ENCODE data around the gene ZSWIM9. TPM values are rescaled to one million over a fixed set of nuclear protein-coding genes. Genes with fewer than 3 reads are reported as not detected.

ZSWIM9 gene
- total RNA-seq, 2 experiments from 2014 or later, result 8.4 to 9.5 TPM

GRCh38 chr19:48203222-48203793 is 32.8 kb downstream of the ZSWIM9 start:
- Mint-ChIP-seq H3K4me1 (ENCODE audit: low read depth) (peaks cover 26% of the 10 kb centered on the region), H3K27ac (no peak overlapping the region), H3K9me3 (no peaks in the 10 kb centered on the region), H3K27me3 (no peaks in the 10 kb centered on the region), H3K4me3 (no peak overlapping the region), H3K36me3 (ENCODE audit: low read depth) (peaks cover 15% of the 10 kb centered on the region)
- CTCF ChIA-PET, result interaction anchor here (0.6 to 4.0 kb wide), 16 partner anchors 9 to 131 kb away, joined by 3 to 32 read pairs (median 5); partner anchors contain the start of genes CARD8 and ZSWIM9
- intact Hi-C loops (cut with micrococcal nuclease), result loop anchor here (5.0 kb wide), 1 partner anchor 54 kb away; the partner anchor contains the start of gene CARD8
- DNase-seq, result peak; percentile 55
- no peak for ATAC-seq
- POLR2A ChIA-PET, result interaction anchor here (0.6 to 3.3 kb wide), 19 partner anchors 9 to 138 kb away, joined by 3 to 25 read pairs (median 5); partner anchors contain the start of genes CARD8, EMP3, LIG1 and ZSWIM9
- TF ChIP-seq, protein P1, sequence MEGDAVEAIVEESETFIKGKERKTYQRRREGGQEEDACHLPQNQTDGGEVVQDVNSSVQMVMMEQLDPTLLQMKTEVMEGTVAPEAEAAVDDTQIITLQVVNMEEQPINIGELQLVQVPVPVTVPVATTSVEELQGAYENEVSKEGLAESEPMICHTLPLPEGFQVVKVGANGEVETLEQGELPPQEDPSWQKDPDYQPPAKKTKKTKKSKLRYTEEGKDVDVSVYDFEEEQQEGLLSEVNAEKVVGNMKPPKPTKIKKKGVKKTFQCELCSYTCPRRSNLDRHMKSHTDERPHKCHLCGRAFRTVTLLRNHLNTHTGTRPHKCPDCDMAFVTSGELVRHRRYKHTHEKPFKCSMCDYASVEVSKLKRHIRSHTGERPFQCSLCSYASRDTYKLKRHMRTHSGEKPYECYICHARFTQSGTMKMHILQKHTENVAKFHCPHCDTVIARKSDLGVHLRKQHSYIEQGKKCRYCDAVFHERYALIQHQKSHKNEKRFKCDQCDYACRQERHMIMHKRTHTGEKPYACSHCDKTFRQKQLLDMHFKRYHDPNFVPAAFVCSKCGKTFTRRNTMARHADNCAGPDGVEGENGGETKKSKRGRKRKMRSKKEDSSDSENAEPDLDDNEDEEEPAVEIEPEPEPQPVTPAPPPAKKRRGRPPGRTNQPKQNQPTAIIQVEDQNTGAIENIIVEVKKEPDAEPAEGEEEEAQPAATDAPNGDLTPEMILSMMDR (IDR thresholded peaks at IDR 0.05), result no peak

DNA sequence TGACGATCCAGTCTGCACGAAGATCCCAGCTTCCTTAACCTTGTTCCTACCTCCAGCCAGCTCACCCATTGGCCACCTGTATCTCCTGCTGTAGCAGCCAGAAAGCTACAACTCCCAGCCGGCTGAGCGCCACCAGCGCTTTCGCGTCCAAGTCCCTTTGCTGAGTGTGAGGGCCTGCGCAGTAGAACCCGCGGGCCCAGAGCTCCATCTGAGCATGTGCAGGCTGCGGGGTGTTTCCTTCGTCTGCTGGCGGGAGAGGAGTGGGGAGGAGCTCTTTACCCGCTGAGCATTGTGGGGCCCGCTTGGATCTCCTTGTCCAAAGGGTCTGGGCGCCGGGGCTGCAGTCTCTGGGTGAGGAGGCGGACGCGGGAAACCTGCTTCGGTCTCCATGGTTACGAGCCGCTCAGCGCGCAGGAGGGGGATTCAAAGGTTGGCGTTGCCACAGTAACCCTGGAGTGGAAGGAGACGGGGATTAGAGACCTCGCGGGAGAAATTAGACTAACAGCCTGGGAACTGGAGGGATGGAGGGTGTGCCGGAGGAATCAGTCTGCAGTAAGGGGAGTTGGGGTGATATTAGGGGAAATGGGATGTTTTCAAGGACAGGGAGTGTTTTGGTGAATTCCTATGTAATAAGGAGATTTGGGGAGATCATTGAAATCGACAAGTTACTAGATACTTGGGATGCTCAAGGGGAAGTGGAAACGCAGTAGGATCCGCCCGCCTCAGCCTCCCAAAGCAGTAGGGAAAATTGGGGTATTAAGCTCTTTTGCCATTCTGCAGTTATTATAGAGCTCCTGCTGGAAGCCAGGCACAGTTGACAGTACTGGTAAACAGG is 33.5 kb downstream of the ZSWIM9 start:
- Mint-ChIP-seq H3K27ac (no peak overlapping the region), H3K9me3 (no peaks in the 10 kb centered on the region), H3K4me3 (no peak overlapping the region), H3K36me3 (ENCODE audit: low read depth) (peaks cover 17% of the 10 kb centered on the region), H3K4me1 (ENCODE audit: low read depth) (peaks cover 28% of the 10 kb centered on the region), H3K27me3 (no peaks in the 10 kb centered on the region)
- DNase-seq (peak; percentile 97), ATAC-seq (peak; percentile 99)
- ChIA-PET CTCF (interaction anchor here (0.6 to 4.0 kb wide), 16 partner anchors 10 to 130 kb away, joined by 3 to 32 read pairs (median 4); partner anchors contain the start of genes CARD8 and ZSWIM9), POLR2A (interaction anchor here (0.6 to 3.3 kb wide), 22 partner anchors 8 to 137 kb away, joined by 3 to 25 read pairs (median 4); partner anchors contain the start of genes CARD8, EMP3, LIG1 and ZSWIM9)
- TF ChIP-seq, protein P1 (IDR thresholded peaks at IDR 0.05), result no peak
- intact Hi-C loops (cut with micrococcal nuclease), result loop anchor here (5.0 kb wide), 1 partner anchor 53 kb away; the partner anchor contains the start of gene CARD8

GRCh38 chr19:48206397-48207093 is 36.1 kb downstream of the ZSWIM9 start:
- CTCF ChIA-PET, result interaction anchor here (2.2 kb wide), 1 partner anchor 243 kb away, joined by 5 read pairs; no protein-coding TSS in a partner anchor

DNA sequence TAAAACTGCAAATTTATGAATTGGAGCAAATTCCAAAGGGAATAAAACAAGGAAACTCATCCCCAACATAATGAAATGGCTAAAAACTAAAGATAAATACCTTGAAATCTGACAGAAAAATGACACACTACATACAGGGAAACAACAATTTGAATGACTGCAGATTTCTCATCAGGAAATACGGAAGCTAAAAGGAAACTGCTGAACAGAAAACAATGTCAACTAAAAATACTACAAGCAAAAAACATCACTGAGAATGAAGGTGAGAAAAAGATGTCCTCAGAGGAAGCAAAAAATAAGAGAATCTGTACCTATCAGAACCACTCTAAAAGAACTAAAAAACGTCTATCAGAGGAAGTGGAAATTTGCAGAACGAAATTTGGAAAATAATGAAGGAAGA is 39.5 kb downstream of the ZSWIM9 start:
- Mint-ChIP-seq H3K4me1 (ENCODE audit: low read depth) (peaks cover 40% of the 10 kb centered on the region), H3K27me3 (no peaks in the 10 kb centered on the region), H3K9me3 (no peaks in the 10 kb centered on the region), H3K27ac (peak overlapping the region; percentile 88), H3K36me3 (ENCODE audit: low read depth) (peaks cover 50% of the 10 kb centered on the region), H3K4me3 (no peak overlapping the region)
- intact Hi-C loops (cut with micrococcal nuclease), result no loop called here
- ChIA-PET POLR2A (no interaction called here), CTCF (interaction anchor here (1.2 to 1.9 kb wide), 2 partner anchors 50 to 57 kb away, joined by 3 to 5 read pairs; no protein-coding TSS in a partner anchor)
- DNase-seq (no peak), ATAC-seq (peak; percentile 18)
- TF ChIP-seq, protein P1 (IDR thresholded peaks at IDR 0.05), result no peak

More at GRCh38 chr19:48206397-48207093, 36.1 kb downstream of the ZSWIM9 start:
- TF ChIP-seq, protein P1 (IDR thresholded peaks at IDR 0.05), result no peak
- intact Hi-C loops (cut with micrococcal nuclease), result no loop called here
- no peaks in the 10 kb centered on the region for H3K27me3 Mint-ChIP-seq
- no peak overlapping the region for H3K4me3 Mint-ChIP-seq
- no peaks in the 10 kb centered on the region for H3K9me3 Mint-ChIP-seq
- peak; percentile 19 for DNase-seq
- peak overlapping the region; percentile 84 for H3K27ac Mint-ChIP-seq
- POLR2A ChIA-PET, result interaction anchor here (0.9 kb wide), 1 partner anchor 11 kb away, joined by 3 read pairs; no protein-coding TSS in a partner anchor
- no peak for ATAC-seq
- H3K36me3 Mint-ChIP-seq (ENCODE audit: low read depth), result peaks cover 29% of the 10 kb centered on the region
- peaks cover 38% of the 10 kb centered on the region for H3K4me1 Mint-ChIP-seq (ENCODE audit: low read depth)
